ENCODE results near the gene COL9A3.

COL9A3 gene

GRCh38 chr20:62816884-62817873 lies at the start of gene COL9A3:
Gene COL9A3 (plus strand): TSS chr20:62817050. CDS start chr20:62817065, 15 bp downstream.
- no peak for DNase-seq

DNA sequence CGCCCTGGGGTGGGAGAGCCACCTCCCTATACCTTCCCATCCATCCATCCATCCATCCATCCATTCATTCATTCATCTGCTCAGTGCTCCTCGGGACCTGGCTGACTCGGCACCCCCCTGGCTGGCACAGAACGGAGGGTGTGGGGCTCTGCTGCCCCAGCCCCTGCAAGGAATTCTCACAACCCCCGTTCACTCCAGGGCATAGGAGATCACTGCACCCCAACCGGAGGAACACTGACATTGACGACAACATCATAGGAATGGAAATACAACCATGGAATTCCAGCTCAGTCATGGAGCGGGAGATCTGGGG lies 48.7 kb upstream of the COL9A3 start:
- DNase-seq = no peak

GRCh38 chr20:62768551-62769287 lies 48.1 kb upstream of the COL9A3 start:
- DNase-seq = no peak

DNA sequence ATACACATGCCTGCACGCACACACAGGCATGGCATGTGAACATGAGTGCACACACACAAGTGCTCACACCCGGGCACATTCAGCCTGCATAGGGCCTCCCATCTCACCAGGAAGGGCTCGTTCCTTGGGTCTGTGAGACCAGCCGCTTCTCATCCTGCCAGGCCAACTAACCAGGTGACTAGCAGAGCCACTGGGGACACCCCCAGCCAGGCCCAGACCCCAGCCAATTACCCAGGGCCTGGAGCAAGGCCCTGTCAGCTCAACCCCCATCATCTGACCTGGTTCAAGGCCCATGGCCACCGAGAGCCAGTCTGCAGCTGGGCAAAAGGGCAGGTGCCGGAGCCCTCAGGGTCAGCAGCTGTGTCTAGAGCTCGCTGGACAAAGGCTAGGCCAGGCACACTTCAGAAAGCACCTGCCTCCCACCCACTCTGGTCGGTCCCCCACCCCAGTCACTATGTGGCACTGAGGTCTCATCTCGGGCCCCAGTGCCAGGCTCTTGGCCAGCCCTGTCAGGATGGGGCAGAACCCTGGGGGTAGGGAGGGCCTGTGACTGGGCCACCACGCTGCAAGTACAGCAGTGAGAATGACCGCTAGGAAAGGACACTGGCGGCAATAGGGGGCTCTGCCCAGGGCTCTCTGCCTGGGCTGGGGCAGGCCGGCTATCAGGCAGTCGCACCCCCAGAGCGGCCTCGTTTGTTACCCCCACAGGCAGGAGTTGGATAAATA lies 47.3 kb upstream of the COL9A3 start:
- DNase-seq = no peak

- no peak for DNase-seq
Measured at GRCh38 chr20:62770111-62770910, 46.5 kb upstream of the COL9A3 start.

- DNase-seq = no peak
Measured at GRCh38 chr20:62770916-62771315, 45.9 kb upstream of the COL9A3 start.

GRCh38 chr20:62771396-62772102 lies 45.3 kb upstream of the COL9A3 start:
- DNase-seq = no peak

GRCh38 chr20:62772103-62772611 lies 44.7 kb upstream of the COL9A3 start:
- DNase-seq = no peak

DNA sequence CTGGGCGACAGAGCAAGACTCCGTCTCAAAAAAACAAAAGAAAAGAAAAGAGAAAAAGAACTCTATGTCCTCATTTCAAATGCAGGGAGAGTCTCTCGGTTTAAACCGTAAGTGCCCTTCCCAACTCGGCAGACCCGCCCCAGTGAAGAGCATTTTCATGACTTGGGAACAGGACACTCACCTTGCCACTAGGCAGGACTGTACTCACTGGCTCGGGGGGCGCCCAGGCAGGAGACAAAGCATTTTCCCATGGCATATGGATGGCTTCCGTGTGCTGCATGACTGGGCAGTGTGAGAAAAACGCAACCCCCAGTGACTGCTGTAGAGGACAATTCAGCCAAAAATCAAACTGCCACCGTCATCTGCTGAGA lies 44.2 kb upstream of the COL9A3 start:
- no peak for DNase-seq

- DNase-seq = no peak
Measured at GRCh38 chr20:62772990-62773844, 43.6 kb upstream of the COL9A3 start.

DNA sequence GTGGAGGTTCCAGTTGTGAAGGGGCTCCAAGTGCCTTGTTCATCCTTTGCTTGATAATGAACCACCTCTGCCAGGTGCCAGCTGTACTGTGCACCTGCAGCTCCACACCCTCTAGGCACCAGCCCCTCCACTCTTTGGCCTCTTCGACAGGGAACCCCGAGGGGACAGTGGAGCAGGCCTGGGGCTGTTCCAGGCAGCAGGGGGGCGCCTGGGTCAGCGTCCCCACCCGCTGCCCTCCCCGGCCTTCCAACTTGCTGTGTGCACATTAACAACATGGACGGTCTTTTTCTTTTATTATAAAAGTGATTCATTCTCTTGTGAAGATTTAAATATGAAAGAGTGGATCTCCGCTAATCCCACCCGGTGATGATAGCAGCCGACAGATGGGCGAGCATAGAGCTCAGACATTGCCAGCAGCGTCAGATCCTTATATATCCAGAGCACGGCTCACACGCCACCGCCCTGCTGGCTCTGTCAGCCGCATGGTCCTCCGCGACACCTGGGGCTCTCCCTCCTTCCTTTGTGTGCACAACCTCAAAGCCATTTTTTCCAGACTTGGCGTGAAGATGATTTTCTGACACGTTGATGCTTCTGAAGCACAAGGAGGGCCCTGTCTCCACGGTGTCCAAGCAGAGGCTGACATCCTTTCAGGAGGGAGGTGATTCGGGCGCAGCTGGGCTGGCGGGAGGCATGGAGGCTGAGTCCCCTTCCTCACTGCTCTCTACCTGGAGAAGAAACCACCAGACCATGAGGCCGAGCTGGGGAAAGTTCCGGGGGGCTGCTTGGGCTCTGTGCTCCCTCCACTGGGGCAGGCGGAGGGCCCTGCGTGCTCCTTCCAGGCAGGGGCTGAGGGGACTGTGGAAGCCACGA lies 42.8 kb upstream of the COL9A3 start:
- DNase-seq = no peak

- no peak for DNase-seq
Measured at GRCh38 chr20:62774762-62775161, 42.1 kb upstream of the COL9A3 start.

- DNase-seq = no peak
Measured at GRCh38 chr20:62775206-62775605, 41.6 kb upstream of the COL9A3 start.

DNA sequence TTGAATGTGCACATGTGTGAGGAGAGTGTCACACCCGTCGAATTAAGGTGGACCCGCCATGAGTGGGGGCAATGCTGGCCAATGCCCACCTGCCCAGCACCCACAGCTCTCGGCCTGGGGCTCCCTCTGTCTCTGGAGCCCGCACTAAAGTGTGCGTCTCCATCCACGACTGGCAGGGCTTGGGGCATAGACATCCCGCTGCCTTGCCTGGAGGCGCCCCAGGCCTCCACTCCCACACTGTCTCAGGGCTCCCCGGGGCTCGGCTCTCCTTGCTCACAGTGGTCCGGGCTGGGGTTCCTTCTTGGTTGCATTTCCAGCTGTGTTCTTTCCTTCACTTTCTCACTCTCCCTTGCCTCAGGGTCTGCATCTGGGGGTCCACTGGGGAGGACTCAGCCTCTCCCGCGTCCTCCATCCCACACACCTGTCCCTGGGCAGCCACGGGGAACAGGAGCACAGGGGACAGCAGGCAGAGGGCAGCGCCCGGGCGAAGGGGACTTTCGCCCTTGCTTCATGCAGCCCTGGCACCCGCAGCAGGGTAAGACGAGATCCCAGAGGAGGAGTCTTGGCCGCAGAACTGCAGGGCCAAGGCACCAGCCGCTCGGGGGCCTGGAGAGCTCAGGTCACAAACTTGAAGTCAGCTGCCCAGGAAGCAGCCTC lies 40.7 kb upstream of the COL9A3 start:
- DNase-seq = no peak

GRCh38 chr20:62776692-62777527 lies 39.9 kb upstream of the COL9A3 start:
- DNase-seq = no peak

DNA sequence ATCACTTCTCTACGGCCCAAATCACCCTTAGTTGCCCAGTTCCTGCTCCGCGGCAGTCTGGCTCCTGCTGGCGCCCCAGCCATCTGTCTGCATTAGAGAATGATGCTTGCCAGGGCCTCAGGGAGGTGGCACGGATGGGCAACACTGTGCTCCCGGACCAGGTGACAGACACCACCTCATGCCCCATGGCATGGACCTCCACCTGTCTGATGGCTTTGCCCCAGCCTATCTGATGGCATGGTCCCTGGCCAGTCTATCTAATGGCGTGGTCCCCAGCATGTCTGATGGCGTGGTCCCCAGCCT lies 39.4 kb upstream of the COL9A3 start:
- no peak for DNase-seq

DNA sequence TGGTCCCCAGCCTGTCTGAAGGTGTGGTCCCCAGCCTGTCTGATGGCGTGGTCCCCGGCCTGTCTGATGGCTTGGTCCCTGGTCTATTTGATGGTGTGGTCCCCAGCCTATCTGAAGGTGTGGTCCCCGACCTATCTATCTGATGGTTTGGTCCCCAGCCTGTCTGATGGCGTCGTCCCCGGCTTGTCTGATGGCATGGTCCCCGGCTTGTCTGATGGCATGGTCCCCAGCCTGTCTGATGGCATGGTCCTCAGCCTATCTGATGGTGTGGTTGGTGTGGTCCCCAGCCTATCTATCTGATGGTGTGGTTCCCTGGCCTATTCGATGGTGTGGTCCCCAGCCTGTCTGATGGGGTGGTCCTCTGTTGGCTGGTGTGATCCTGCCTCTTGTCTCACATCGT lies 38.8 kb upstream of the COL9A3 start:
- no peak for DNase-seq

Measured in NCI-H1930 (cell line).